ENCODE measurements around the gene NANOG. TPM values are rescaled to one million over a fixed set of nuclear protein-coding genes. Genes with fewer than 3 reads are reported as not detected.
"Not testable (repeated sequence)": the region's sequence is repeated elsewhere in the genome, so short reads cannot be mapped to it uniquely, and the experiment has no call there.

The NANOG gene
- total RNA-seq = not detected
- long read RNA-seq = 0 reads

- DNase-seq; H3K27me3 ChIP-seq; H3K4me1 ChIP-seq; H3K9me3 ChIP-seq; H3K4me3 ChIP-seq; H3K27ac ChIP-seq; ATAC-seq; H3K36me3 ChIP-seq; intact Hi-C loops (cut with DNase I): not testable (repeated sequence)
Observed at GRCh38 chr12:7788884-7789528, at the start of gene NANOG. Gene NANOG, plus strand, starts transcription at chr12:7789402. Its CDS starts 213 bp downstream, at chr12:7789615.

- Histone ChIP-seq H3K27ac (no peak within 1 kb of the TSS), H3K36me3 (no peaks in the 10 kb centered on the region), H3K4me3 (no peak within 1 kb of the TSS), H3K9me3 (no peaks in the 10 kb centered on the region), H3K27me3 (no peaks in the 10 kb centered on the region), H3K4me1 (no peaks in the 10 kb centered on the region)
- intact Hi-C loops (cut with DNase I) = no loop called here
- DNase-seq (no peak), ATAC-seq (no peak)
- TF ChIP-seq CTCF (IDR thresholded peaks at IDR 0.05) = no peak
Observed at GRCh38 chr12:7747246-7747645, 42.0 kb upstream of the NANOG start, which contains the start of gene CLEC4C. Gene CLEC4C, minus strand, starts transcription at chr12:7747375. Its CDS starts 27 bp downstream, at chr12:7747348.

- no peak for TF ChIP-seq CTCF (IDR thresholded peaks at IDR 0.05)
- Histone ChIP-seq H3K27ac (no peak overlapping the region), H3K9me3 (no peaks in the 10 kb centered on the region), H3K27me3 (no peaks in the 10 kb centered on the region), H3K4me3 (no peak overlapping the region), H3K36me3 (no peaks in the 10 kb centered on the region), H3K4me1 (no peaks in the 10 kb centered on the region)
- DNase-seq = no peak
- intact Hi-C loops (cut with DNase I) = no loop called here
- ATAC-seq = no peak
Observed at GRCh38 chr12:7748852-7749251, 40.4 kb upstream of the NANOG start.

GRCh38 chr12:7749442-7749841, 39.8 kb upstream of the NANOG start:
- ATAC-seq = no peak
- no peak overlapping the region for H3K27ac ChIP-seq
- no peak overlapping the region for H3K4me3 ChIP-seq
- no peaks in the 10 kb centered on the region for H3K27me3 ChIP-seq
- H3K9me3 ChIP-seq = no peaks in the 10 kb centered on the region
- H3K36me3 ChIP-seq = no peaks in the 10 kb centered on the region
- DNase-seq = no peak
- no peak for TF ChIP-seq CTCF (IDR thresholded peaks at IDR 0.05)
- intact Hi-C loops (cut with DNase I) = no loop called here
- H3K4me1 ChIP-seq = no peaks in the 10 kb centered on the region

- H3K9me3 ChIP-seq = no peaks in the 10 kb centered on the region
- ATAC-seq (no peak), DNase-seq (no peak)
- H3K4me3 ChIP-seq = no peak overlapping the region
- H3K36me3 ChIP-seq = no peaks in the 10 kb centered on the region
- intact Hi-C loops (cut with DNase I) = no loop called here
- H3K4me1 ChIP-seq = no peaks in the 10 kb centered on the region
- H3K27ac ChIP-seq = no peak overlapping the region
- no peaks in the 10 kb centered on the region for H3K27me3 ChIP-seq
- no peak for TF ChIP-seq CTCF (IDR thresholded peaks at IDR 0.05)
Observed at GRCh38 chr12:7750350-7750749, 38.9 kb upstream of the NANOG start.

- Histone ChIP-seq H3K9me3 (no peaks in the 10 kb centered on the region), H3K27me3 (no peaks in the 10 kb centered on the region), H3K27ac (no peak overlapping the region), H3K4me3 (no peak overlapping the region), H3K36me3 (no peaks in the 10 kb centered on the region), H3K4me1 (no peaks in the 10 kb centered on the region)
- no peak for TF ChIP-seq CTCF (IDR thresholded peaks at IDR 0.05)
- no peak for ATAC-seq
- no peak for DNase-seq
- intact Hi-C loops (cut with DNase I) = no loop called here
Observed at GRCh38 chr12:7751394-7751793, 37.8 kb upstream of the NANOG start.

GRCh38 chr12:7751941-7752922, 37.0 kb upstream of the NANOG start:
- H3K9me3 ChIP-seq; H3K27me3 ChIP-seq; ATAC-seq; intact Hi-C loops (cut with DNase I); H3K36me3 ChIP-seq; H3K4me3 ChIP-seq; H3K4me1 ChIP-seq; DNase-seq; H3K27ac ChIP-seq: not testable (repeated sequence)

GRCh38 chr12:7755668-7756067, 33.5 kb upstream of the NANOG start:
- intact Hi-C loops (cut with DNase I); H3K27ac ChIP-seq; H3K36me3 ChIP-seq; ATAC-seq; DNase-seq; H3K9me3 ChIP-seq; H3K27me3 ChIP-seq; H3K4me1 ChIP-seq; H3K4me3 ChIP-seq: not testable (repeated sequence)

All from upper lobe of right lung (tissue), 1 donor.